Measurements from ENCODE around the gene S100A7A. TPM values are rescaled to one million over a fixed set of nuclear protein-coding genes. Genes with fewer than 3 reads are reported as not detected.

The S100A7A gene
- not detected in 2 replicates for total RNA-seq

DNA sequence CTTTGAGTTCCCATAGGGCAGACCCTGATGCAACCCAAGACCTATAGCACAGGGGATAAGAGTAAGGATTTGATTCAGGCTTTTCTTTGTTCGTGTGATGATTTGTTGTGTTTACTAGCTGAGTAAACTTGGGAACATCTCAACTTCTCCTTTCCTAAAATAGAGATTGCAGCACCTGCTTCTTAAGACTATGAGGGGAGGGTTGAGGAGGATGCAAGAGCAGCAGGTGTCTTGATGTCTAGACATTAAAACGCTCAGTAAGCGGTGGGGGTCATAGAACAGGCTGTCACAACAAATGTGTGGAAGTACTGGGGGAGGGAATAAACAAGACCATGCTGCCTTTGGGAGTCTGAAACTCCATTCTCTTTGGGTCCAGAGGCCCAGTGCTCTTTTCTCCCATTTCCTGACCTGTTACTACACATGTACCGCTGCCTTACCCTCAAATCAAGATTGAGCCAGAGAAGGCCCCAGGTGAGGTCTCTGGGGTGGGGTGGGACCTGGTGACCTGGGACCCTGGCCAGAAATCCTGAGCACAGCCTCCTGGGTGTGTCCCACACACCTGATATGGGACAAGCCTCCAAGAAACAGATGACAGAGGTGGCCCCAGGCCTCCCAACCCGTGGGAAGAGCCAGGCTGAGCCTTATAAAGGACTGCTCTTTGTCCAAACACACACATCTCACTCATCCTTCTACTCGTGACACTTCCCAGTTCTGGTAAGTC lies at the start of gene S100A7A:
Gene S100A7A (plus strand): TSS at position 671 of the 721 bp plus-strand sequence. CDS start 1,563 bp downstream, outside the sequence.

DNA sequence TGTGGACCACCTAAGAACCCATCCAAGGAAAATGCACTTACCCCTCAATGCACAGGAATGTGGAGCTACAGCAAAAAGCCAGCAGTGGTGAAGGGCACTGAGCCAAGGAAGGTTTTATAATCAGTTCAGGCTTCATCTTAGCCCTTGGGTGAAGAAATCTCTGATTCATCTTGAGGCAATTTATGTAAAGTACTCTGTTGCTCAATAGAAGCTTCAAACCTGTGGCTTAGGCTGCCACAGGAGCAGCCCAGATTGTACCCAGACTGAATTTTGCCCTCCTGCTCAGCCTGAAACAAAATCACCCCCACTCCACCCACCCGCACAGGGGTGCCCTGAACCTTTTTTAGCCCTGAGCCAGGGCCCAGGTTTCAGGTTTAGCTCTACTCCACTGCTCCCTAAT lies 40.8 kb upstream of the S100A7A start, which contains the start of gene S100A12:
Gene S100A12 (minus strand): TSS at position 111 of the 400 bp plus-strand sequence. CDS start 1,029 bp downstream, outside the sequence.

DNA sequence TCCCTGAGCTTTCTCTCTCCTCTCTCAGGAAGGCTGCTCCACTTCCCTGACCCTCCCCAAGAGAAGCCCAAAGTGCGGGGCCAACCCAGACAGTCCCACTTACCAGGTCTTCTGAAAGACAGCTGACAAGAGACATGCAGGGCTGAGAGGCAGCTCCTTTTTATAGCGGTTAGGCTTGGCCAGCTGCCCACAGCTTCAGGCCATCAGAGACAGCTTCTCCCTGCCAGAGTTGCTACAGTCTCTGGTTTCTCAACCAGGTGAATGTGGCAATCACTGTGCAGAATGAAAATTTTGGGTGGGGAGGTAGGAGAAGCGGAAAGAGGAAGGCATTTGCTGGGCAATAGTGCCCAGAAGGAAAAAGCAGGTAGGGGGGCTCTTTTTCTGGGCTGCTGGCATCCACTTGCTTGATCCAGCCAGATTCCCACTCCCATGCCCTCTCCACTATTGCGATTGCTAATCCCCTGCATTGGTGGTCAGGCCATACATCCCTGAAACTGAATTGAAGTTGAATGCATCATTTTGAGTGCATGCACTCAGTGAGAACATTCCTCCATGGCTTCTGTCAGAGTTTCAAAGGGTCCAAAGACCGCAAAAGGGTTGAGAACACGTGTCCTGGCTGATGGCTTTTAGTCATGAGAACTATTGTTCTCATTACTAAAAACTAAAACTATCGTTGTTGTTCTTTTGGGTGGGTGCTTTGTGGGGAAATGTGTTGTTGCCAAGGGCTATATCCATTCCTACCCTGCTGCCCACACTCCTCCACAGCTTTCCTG lies 25.2 kb upstream of the S100A7A start, which contains the start of gene S100A8:
Gene S100A8 (minus strand): TSS at position 136 of the 773 bp plus-strand sequence. CDS start 538 bp downstream, outside the sequence.

DNA sequence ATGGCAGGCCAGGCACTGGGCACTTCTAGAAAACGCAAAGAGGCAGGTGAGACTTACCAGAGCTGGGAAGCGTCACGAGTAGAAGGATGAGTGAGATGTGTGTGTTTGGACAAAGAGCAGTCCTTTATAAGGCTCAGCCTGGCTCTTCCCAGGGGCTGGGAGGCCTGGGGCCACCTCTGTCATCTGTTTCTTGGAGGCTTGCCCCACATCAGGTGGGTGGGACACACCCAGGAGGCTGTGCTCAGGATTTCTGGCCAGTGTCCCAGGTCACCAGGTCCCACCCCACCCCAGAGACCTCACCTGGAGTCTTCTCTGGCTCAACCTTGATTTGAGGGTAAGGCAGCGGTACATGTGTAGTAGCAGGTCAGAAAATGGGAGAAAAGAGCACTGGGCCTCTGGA lies 44.2 kb downstream of the S100A7A start, which contains the start of gene S100A7:
Gene S100A7 (minus strand): TSS at position 101 of the 400 bp plus-strand sequence. CDS start 1,638 bp downstream, outside the sequence.

Other genes starting within 250 kb of the S100A7A start
- not detected in 2 replicates for gene LELP1, start 213.1 kb upstream of the S100A7A start, total RNA-seq
- 0.12 and 1.2 TPM in 2 replicates for gene PRR9, start 198.9 kb upstream of the S100A7A start, total RNA-seq
- gene LORICRIN, start 156.8 kb upstream of the S100A7A start, total RNA-seq = not detected in 2 replicates
- gene PGLYRP3, start 103.6 kb upstream of the S100A7A start, total RNA-seq = not detected in 2 replicates
- gene PGLYRP4, start 67.7 kb upstream of the S100A7A start, total RNA-seq = not detected in 2 replicates
- not detected in 2 replicates for gene S100A9, start 58.7 kb upstream of the S100A7A start, total RNA-seq
- not detected in 2 replicates for gene S100A12, start 40.9 kb upstream of the S100A7A start, total RNA-seq
- gene S100A8, start 25.4 kb upstream of the S100A7A start, total RNA-seq = not detected in 2 replicates
- not detected in 2 replicates for gene S100A7, start 44.1 kb downstream of the S100A7A start, total RNA-seq
- gene S100A6, start 119.5 kb downstream of the S100A7A start, total RNA-seq = 1,072 and 1,519 TPM in 2 replicates
- 0.66 TPM in 1 of 2 replicates, not detected in the other for gene S100A5, start 124.4 kb downstream of the S100A7A start, total RNA-seq
- 31.4 and 82.6 TPM in 2 replicates for gene S100A4, start 129.3 kb downstream of the S100A7A start, total RNA-seq
- gene S100A3, start 132.7 kb downstream of the S100A7A start, total RNA-seq = 2.2 and 3.3 TPM in 2 replicates
- gene S100A2, start 149.3 kb downstream of the S100A7A start, total RNA-seq = 1.00 and 2.4 TPM in 2 replicates
- gene S100A16, start 196.6 kb downstream of the S100A7A start, total RNA-seq = 242 and 566 TPM in 2 replicates
- gene S100A14, start 199.8 kb downstream of the S100A7A start, total RNA-seq = 0.22 TPM in 1 of 2 replicates, not detected in the other
- gene S100A13, start 211.0 kb downstream of the S100A7A start, total RNA-seq = 152 and 193 TPM in 2 replicates
- gene S100A1, start 211.9 kb downstream of the S100A7A start, total RNA-seq = not detected in 2 replicates
- 33.6 and 34.3 TPM in 2 replicates for gene CHTOP, start 217.5 kb downstream of the S100A7A start, total RNA-seq
- 58.0 and 58.9 TPM in 2 replicates for gene SNAPIN, start 242.2 kb downstream of the S100A7A start, total RNA-seq